ENCODE data around the gene ADGRG6.

The ADGRG6 gene

DNA sequence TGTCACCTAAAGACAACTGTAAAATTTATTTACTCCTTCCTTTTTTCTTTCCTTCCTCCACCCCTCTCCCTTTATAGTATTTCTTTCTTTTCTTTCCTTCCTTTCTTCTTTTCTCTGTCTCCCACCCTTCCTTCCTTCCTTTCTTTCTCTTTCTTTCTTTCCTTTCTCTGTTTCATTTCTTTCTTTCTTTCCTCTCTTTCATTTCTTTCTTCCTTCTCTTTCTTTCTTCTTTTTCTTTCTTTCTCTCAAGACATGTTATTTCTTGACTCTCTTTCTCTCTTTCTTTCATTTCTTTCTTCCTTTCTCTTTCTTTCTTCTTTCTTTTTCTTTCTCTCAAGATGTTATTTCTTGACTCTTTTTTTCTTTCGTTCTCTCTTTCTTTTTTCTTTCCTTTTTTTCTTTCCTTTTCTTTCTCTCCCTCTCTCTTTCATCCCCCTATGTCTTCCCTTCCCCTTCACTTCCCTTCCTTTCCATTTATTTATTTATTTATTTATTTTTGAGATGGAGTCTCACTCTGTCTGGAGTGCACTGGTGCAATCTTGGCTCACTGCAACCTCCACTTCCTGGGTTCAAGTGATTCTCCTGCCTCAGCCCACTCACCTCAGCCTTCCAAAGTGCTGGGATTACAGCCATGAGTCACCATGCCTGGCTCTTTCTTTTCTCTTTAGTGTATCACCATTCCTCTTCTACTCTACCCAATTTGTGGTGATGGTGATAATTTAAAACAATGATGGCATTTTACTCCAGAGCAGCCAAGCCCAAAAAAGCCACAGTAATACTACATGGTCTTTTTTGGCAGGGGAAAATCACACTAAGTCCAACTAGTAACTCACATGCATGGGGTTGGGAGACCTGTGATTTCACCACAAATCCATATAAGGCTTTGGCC, 188.2 kb downstream of the ADGRG6 start:
- DNase-seq (ENCODE audit: low read depth), result no peak

Measured in activated T-helper 1 cell treated with Interleukin-2 at 50 U/mL for 16 hours (primary cell).